PC-3 (cell line): Measurements from ENCODE around the gene TLE7. TPM values are rescaled to one million over a fixed set of nuclear protein-coding genes. Genes with fewer than 3 reads are reported as not detected.

Source experiments
- ATAC-seq: fragments of 200-7000 bp; cut with Tn5 transposase; 2 replicates; pipeline ENCODE4 v1.9.1; 2020; ENCODE audit warnings: mild to moderate bottlenecking, moderate library complexity
- BruUV-seq: library from RNA; stranded (reverse); fragments of 400-500 nt; replicated peaks from 2 replicates; lab custom pipeline; 2021; lab: Mats Ljungman, UMichigan
- CTCF ChIA-PET: fragments of 300-600 bp; sonication (Branson Sonifier 250); formaldehyde crosslinking; loops from one replicate; lab custom pipeline; 2022; ENCODE audit warnings: antibody characterized with exemption; lab: Charles Lee
- POLR2A ChIA-PET: fragments of 300-600 bp; sonication (Branson Sonifier 250); formaldehyde crosslinking; loops from one replicate; lab custom pipeline; 2022; ENCODE audit warnings: antibody characterized with exemption; ENCODE audit not compliant: unreplicated experiment; lab: Charles Lee
- DNase-seq: peaks from one replicate; pipeline ENCODE4 v3.0.0-alpha.2; 2015
- H2AFZ ChIP-seq: fragments of 300-600 bp; sonication (generic); 2 replicates; pipeline ENCODE4 v1.6.0; 2016; ENCODE audit warnings: antibody characterized with exemption, low read length
- H3F3A ChIP-seq: fragments of 300-600 bp; sonication (generic); one replicate; pipeline ENCODE4 v1.6.0; 2017; ENCODE audit warnings: antibody characterized with exemption, low read length, control low read depth, mild to moderate bottlenecking; ENCODE audit not compliant: unreplicated experiment
- H3K27ac ChIP-seq: fragments of 300-600 bp; sonication (generic); 2 replicates; pipeline ENCODE4 v1.5.1; 2016; ENCODE audit warnings: mild to moderate bottlenecking, low read length
- H3K27me3 ChIP-seq: fragments of 300-600 bp; sonication (generic); 2 replicates; pipeline ENCODE4 v1.6.1; 2016; ENCODE audit warnings: low read length, mixed read lengths
- H3K36me3 ChIP-seq: fragments of 300-600 bp; sonication (generic); 2 replicates; pipeline ENCODE4 v1.6.1; 2016; ENCODE audit warnings: low read depth, mixed run types, low read length, mixed read lengths
- H3K4me1 ChIP-seq: fragments of 300-600 bp; sonication (generic); 2 replicates; pipeline ENCODE4 v1.5.1; 2016; ENCODE audit warnings: low read length; ENCODE audit not compliant: insufficient read depth
- H3K4me2 ChIP-seq: fragments of 300-600 bp; sonication (generic); 2 replicates; pipeline ENCODE4 v1.6.0; 2016; ENCODE audit warnings: low read length
- H3K4me3 ChIP-seq: fragments of 300-600 bp; sonication (generic); 2 replicates; pipeline ENCODE4 v1.5.1; 2016; ENCODE audit warnings: mild to moderate bottlenecking, low read length, mixed read lengths
- H3K79me2 ChIP-seq: fragments of 300-600 bp; sonication (generic); 2 replicates; pipeline ENCODE4 v1.6.1; 2017; ENCODE audit warnings: low read length, mixed read lengths
- H3K9ac ChIP-seq: fragments of 300-600 bp; sonication (generic); 2 replicates; pipeline ENCODE4 v1.6.0; 2016; ENCODE audit warnings: mild to moderate bottlenecking, low read length
- H3K9me2 ChIP-seq: fragments of 300-600 bp; sonication (generic); replicated peaks from 2 replicates; pipeline ENCODE4 v1.6.1; 2016; ENCODE audit warnings: mixed run types, low read length, mixed read lengths
- H3K9me3 ChIP-seq: fragments of 300-600 bp; sonication (generic); 2 replicates; pipeline ENCODE4 v1.6.1; 2016; ENCODE audit warnings: low read length, mixed read lengths
- H4K20me1 ChIP-seq: fragments of 300-600 bp; sonication (generic); 2 replicates; pipeline ENCODE4 v1.6.1; 2016; ENCODE audit warnings: low read length, mixed read lengths
- EZH2 ChIP-seq: fragments of 300-600 bp; sonication (generic); IDR thresholded peaks from one replicate; pipeline ENCODE4 v1.6.1; 2017; ENCODE audit warnings: antibody characterized with exemption, mild to moderate bottlenecking, low read length; ENCODE audit not compliant: unreplicated experiment
- EZH2phosphoT487 ChIP-seq: fragments of 300-600 bp; sonication (generic); IDR thresholded peaks from 2 replicates; pipeline ENCODE4 v1.6.1; 2018; ENCODE audit warnings: mild to moderate bottlenecking, antibody characterized with exemption, low read length, borderline replicate concordance
- intact Hi-C: fragments of 100-400 bp; cut with micrococcal nuclease; formaldehyde crosslinking; loops from 2 replicates; pipeline ENCODE4 v1.9.0; 2023
- total RNA-seq: library from RNA; depleted of rRNA; stranded (reverse); fragments of >200 nt; gene quantifications from 2 replicates; pipeline ENCODE4 v1.2.3, GENCODE V29; 2014
- TF ChIP-seq, protein P1 (sequence below): fragments of 300-600 bp; sonication (generic); conservative IDR thresholded peaks from 2 replicates; pipeline ENCODE4 v1.5.1; 2017; ENCODE audit warnings: antibody characterized with exemption, low read depth, mild to moderate bottlenecking, low read length

The TLE7 gene
- total RNA-seq, 1 experiment from 2014 or later = not detected

GRCh38 chr16:71464231-71464630 is 22.4 kb upstream of the TLE7 start:
- H2AFZ ChIP-seq = no peak overlapping the region
- intact Hi-C loops = no loop called here
- DNase-seq (no peak), ATAC-seq (no peak)
- H3K4me1 ChIP-seq = peaks cover 13% of the 10 kb centered on the region
- no peaks in the 10 kb centered on the region for H3K36me3 ChIP-seq
- no peaks in the 10 kb centered on the region for H3K27me3 ChIP-seq
- peaks cover 3% of the 10 kb centered on the region for H3F3A ChIP-seq
- H3K4me3 ChIP-seq = no peak overlapping the region
- H3K9me2 ChIP-seq = no peaks in the 10 kb centered on the region
- no TSS peak for BruUV-seq
- no peak overlapping the region for H3K27ac ChIP-seq
- no peak for TF ChIP-seq EZH2
- TF ChIP-seq, protein P1, sequence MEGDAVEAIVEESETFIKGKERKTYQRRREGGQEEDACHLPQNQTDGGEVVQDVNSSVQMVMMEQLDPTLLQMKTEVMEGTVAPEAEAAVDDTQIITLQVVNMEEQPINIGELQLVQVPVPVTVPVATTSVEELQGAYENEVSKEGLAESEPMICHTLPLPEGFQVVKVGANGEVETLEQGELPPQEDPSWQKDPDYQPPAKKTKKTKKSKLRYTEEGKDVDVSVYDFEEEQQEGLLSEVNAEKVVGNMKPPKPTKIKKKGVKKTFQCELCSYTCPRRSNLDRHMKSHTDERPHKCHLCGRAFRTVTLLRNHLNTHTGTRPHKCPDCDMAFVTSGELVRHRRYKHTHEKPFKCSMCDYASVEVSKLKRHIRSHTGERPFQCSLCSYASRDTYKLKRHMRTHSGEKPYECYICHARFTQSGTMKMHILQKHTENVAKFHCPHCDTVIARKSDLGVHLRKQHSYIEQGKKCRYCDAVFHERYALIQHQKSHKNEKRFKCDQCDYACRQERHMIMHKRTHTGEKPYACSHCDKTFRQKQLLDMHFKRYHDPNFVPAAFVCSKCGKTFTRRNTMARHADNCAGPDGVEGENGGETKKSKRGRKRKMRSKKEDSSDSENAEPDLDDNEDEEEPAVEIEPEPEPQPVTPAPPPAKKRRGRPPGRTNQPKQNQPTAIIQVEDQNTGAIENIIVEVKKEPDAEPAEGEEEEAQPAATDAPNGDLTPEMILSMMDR = no peak
- TF ChIP-seq EZH2phosphoT487 = no peak
- POLR2A ChIA-PET = no interaction called here
- peaks cover 27% of the 10 kb centered on the region for H3K79me2 ChIP-seq
- no peak overlapping the region for H3K4me2 ChIP-seq
- CTCF ChIA-PET = no interaction called here
- no peaks in the 10 kb centered on the region for H3K9me3 ChIP-seq
- no peak overlapping the region for H3K9ac ChIP-seq
- H4K20me1 ChIP-seq = no peaks in the 10 kb centered on the region

DNA sequence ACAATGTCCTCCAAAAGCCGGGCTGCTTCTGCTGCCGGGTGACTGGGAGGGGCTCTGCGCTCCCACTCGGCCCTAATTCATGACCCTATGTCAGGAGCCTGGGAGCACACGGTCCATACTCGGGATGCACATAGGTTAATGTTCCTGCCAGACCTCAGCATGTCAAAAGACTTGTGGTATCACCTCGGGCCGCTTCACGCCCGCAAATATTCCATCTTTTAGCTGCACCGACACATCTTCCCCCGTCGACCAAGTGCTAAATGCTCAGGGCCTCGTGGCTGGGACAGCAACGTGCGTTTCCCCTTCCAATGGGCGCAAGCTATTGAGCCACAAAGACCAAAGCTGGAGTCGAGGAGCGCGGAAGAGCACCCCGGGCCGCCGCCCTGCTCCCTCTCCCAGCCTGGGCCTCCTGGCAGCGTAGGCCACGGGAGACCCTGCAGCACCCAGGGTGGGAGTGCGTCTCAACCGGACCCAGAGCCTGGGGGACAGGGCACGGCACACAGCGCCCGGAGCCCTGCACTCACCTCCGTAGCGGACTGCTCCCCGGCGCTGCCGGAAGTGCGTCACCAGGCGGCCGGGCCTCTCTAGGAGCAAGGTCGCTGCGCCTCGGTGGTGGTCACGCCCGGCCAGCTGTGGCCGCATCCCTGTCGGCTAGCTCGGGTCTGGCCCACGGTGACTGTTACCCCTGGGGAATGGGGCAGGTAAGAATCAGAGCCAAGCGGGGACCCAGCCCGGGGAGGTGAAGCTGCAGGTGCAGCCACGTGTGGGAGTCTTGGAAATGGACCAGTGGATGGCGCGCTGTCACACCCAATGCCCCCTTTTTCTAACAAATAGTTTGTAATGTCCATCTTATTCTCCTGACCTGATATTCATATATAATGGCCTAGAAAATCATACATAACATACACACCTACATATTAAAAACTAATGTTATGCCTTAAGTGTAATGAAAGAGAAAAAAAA is 20.1 kb upstream of the TLE7 start, which contains the start of gene ZNF23:
TSS of gene ZNF23 (minus strand) at position 562 of the 963 bp plus-strand sequence. CDS start 5,451 bp downstream, outside the sequence.
- ChIA-PET POLR2A (no interaction called here), CTCF (interaction anchor here (0.6 kb wide), 1 partner anchor 49 kb away, joined by 3 read pairs; no protein-coding TSS in a partner anchor)
- peak within 1 kb of the TSS; percentile 90 for H3K9ac ChIP-seq
- H3K9me2 ChIP-seq = no peaks in the 10 kb centered on the region
- no peaks in the 10 kb centered on the region for H3K27me3 ChIP-seq
- H3F3A ChIP-seq = peaks cover 3% of the 10 kb centered on the region
- H3K27ac ChIP-seq = peak within 1 kb of the TSS; percentile 15; the same call in 1 of the 2 replicates
- BruUV-seq = TSS peak; percentile 82
- TF ChIP-seq, protein P1 = no peak
- TF ChIP-seq EZH2 (no peak), EZH2phosphoT487 (no peak)
- H3K4me1 ChIP-seq = peaks cover 13% of the 10 kb centered on the region
- H3K9me3 ChIP-seq = no peaks in the 10 kb centered on the region
- peak within 1 kb of the TSS; percentile 86 for H3K4me3 ChIP-seq
- peak within 1 kb of the TSS; percentile 96 for H3K4me2 ChIP-seq
- no peaks in the 10 kb centered on the region for H3K36me3 ChIP-seq
- peak; percentile 66 for DNase-seq
- no peaks in the 10 kb centered on the region for H4K20me1 ChIP-seq
- intact Hi-C loops = loop anchor here (1.0 to 2.0 kb wide), 2 partner anchors 13 to 22 kb away; no protein-coding TSS in a partner anchor
- H3K79me2 ChIP-seq = peaks cover 42% of the 10 kb centered on the region
- H2AFZ ChIP-seq = peak within 1 kb of the TSS; percentile 88
- peak; percentile 93 for ATAC-seq

- TF ChIP-seq EZH2 (no peak), EZH2phosphoT487 (no peak)
- TF ChIP-seq, protein P1 = no peak
- Histone ChIP-seq H4K20me1 (no peaks in the 10 kb centered on the region), H3K4me1 (peaks cover 13% of the 10 kb centered on the region), H2AFZ (no peak overlapping the region), H3F3A (peaks cover 3% of the 10 kb centered on the region), H3K4me3 (peak overlapping the region; percentile 86), H3K9me2 (no peaks in the 10 kb centered on the region), H3K9me3 (no peaks in the 10 kb centered on the region), H3K27ac (no peak overlapping the region), H3K27me3 (no peaks in the 10 kb centered on the region), H3K36me3 (0 out of 2 replicates have a peak, but pooled peaks cover under 1% of the 10 kb centered on the region), H3K79me2 (peaks cover 42% of the 10 kb centered on the region), H3K4me2 (peak overlapping the region; percentile 96), H3K9ac (peak overlapping the region; percentile 90; the same call in 1 of the 2 replicates)
- ChIA-PET CTCF (no interaction called here), POLR2A (no interaction called here)
- no TSS peak for BruUV-seq
- DNase-seq (no peak), ATAC-seq (no peak)
- intact Hi-C loops = loop anchor here (2.0 kb wide), 1 partner anchor 14 kb away; no protein-coding TSS in a partner anchor
Measured at GRCh38 chr16:71460941-71461340, 19.1 kb upstream of the TLE7 start.
